Activated naive CD8-positive, alpha-beta T cell treated with anti-CD3 and anti-CD28 coated beads, Interleukin-2, amount 10 ng/mL, durations not matched to agents 7 days and 5 days (primary cell): ENCODE data around the gene SYS1. TPM values are rescaled to one million over a fixed set of nuclear protein-coding genes. Genes with fewer than 3 reads are reported as not detected.

Experiments
- ATAC-seq: fragments of 150-1000 bp; cut with Tn5 transposase; one replicate; pipeline ENCODE4 v1.10.0; 2021; ENCODE audit warnings: low read depth, moderate library complexity
- POLR2A ChIA-PET: fragments of 350-600 bp; sonication (Branson Sonifier 250); formaldehyde crosslinking; loops from one replicate; lab custom pipeline; 2021; ENCODE audit warnings: antibody characterized with exemption; lab: Charles Lee
- DNase-seq: peaks from one replicate; pipeline ENCODE4 v3.0.0; 2021
- H3K27ac Mint-ChIP-seq: one replicate; pipeline ENCODE4 v1.8.0; 2022; ENCODE audit warnings: mild to moderate bottlenecking, mixed read lengths
- H3K27me3 Mint-ChIP-seq: one replicate; pipeline ENCODE4 v1.8.0; 2022; ENCODE audit warnings: mild to moderate bottlenecking, moderate library complexity, mixed read lengths
- H3K36me3 Mint-ChIP-seq: one replicate; pipeline ENCODE4 v1.8.0; 2021; ENCODE audit warnings: mild to moderate bottlenecking, mixed read lengths
- H3K4me1 Mint-ChIP-seq: one replicate; pipeline ENCODE4 v1.8.0; 2021; ENCODE audit warnings: mixed read lengths
- H3K4me3 Mint-ChIP-seq: one replicate; pipeline ENCODE4 v1.8.0; 2022; ENCODE audit warnings: mild to moderate bottlenecking, moderate library complexity, mixed read lengths
- H3K9me3 Mint-ChIP-seq: one replicate; pipeline ENCODE4 v1.8.0; 2021; ENCODE audit warnings: mixed read lengths
- total RNA-seq, 2 experiments: library from RNA; stranded (reverse); gene quantifications; one replicate each; pipeline ENCODE4 v1.2.3, GENCODE V29; 2021

The SYS1 gene
- 10 to 100 TPM; 34.9 to 38.6 TPM for total RNA-seq

- Mint-ChIP-seq H3K36me3 (peaks cover 10% of the 10 kb centered on the region), H3K4me3 (peak within 1 kb of the TSS; percentile 97), H3K27ac (peak within 1 kb of the TSS; percentile 90), H3K27me3 (no peaks in the 10 kb centered on the region), H3K9me3 (no peaks in the 10 kb centered on the region), H3K4me1 (peaks cover 40% of the 10 kb centered on the region)
- POLR2A ChIA-PET, result interaction anchor here (0.5 to 4.0 kb wide), 15 partner anchors 10 to 1772 kb away, joined by 3 to 49 read pairs (median 4); partner anchors contain the start of genes DNTTIP1, IFT52, PIGT and SDC4
- DNase-seq (peak; percentile 97), ATAC-seq (peak; percentile 92)
Observed at GRCh38 chr20:45362804-45363610, at the start of gene SYS1. SYS1 (plus strand) TSS chr20:45363156; CDS start chr20:45363532, 376 bp downstream.

GRCh38 chr20:45313943-45314342, 49.0 kb upstream of the SYS1 start:
- ATAC-seq, result no peak
- Mint-ChIP-seq H3K4me1 (peaks cover 24% of the 10 kb centered on the region), H3K9me3 (no peaks in the 10 kb centered on the region), H3K36me3 (peaks cover 2% of the 10 kb centered on the region), H3K4me3 (no peak overlapping the region), H3K27me3 (peaks cover 49% of the 10 kb centered on the region), H3K27ac (no peak overlapping the region)
- POLR2A ChIA-PET, result no interaction called here
- DNase-seq, result no peak

- Mint-ChIP-seq H3K9me3 (no peaks in the 10 kb centered on the region), H3K27ac (no peak overlapping the region), H3K27me3 (peaks cover 41% of the 10 kb centered on the region), H3K4me3 (peak overlapping the region; percentile 36), H3K36me3 (peaks cover 2% of the 10 kb centered on the region), H3K4me1 (peaks cover 31% of the 10 kb centered on the region)
- ATAC-seq (no peak), DNase-seq (no peak)
- POLR2A ChIA-PET, result interaction anchor here (0.7 kb wide), 1 partner anchor 57 kb away, joined by 3 read pairs; no protein-coding TSS in a partner anchor
Observed at GRCh38 chr20:45315672-45316071, 47.3 kb upstream of the SYS1 start.

- ATAC-seq (no peak), DNase-seq (no peak)
- peak overlapping the region; percentile 52 for H3K4me3 Mint-ChIP-seq
- peaks cover 33% of the 10 kb centered on the region for H3K27me3 Mint-ChIP-seq
- H3K9me3 Mint-ChIP-seq, result no peaks in the 10 kb centered on the region
- POLR2A ChIA-PET, result interaction anchor here (1.0 kb wide), 1 partner anchor 58 kb away, joined by 3 read pairs; no protein-coding TSS in a partner anchor
- no peak overlapping the region for H3K27ac Mint-ChIP-seq
- peaks cover 2% of the 10 kb centered on the region for H3K36me3 Mint-ChIP-seq
- H3K4me1 Mint-ChIP-seq, result peaks cover 34% of the 10 kb centered on the region
Observed at GRCh38 chr20:45316150-45317080, 46.5 kb upstream of the SYS1 start.

- peaks cover 35% of the 10 kb centered on the region for H3K4me1 Mint-ChIP-seq
- peaks cover 27% of the 10 kb centered on the region for H3K27me3 Mint-ChIP-seq
- ATAC-seq, result no peak
- DNase-seq, result no peak
- H3K27ac Mint-ChIP-seq, result peak overlapping the region; percentile 93
- H3K36me3 Mint-ChIP-seq, result peaks cover 2% of the 10 kb centered on the region
- H3K9me3 Mint-ChIP-seq, result no peaks in the 10 kb centered on the region
- POLR2A ChIA-PET, result interaction anchor here (1.0 kb wide), 1 partner anchor 57 kb away, joined by 3 read pairs; no protein-coding TSS in a partner anchor
- H3K4me3 Mint-ChIP-seq, result peak overlapping the region; percentile 71
Observed at GRCh38 chr20:45317826-45318225, 45.1 kb upstream of the SYS1 start.

- Mint-ChIP-seq H3K36me3 (peaks cover 2% of the 10 kb centered on the region), H3K27ac (peak overlapping the region; percentile 93), H3K27me3 (peaks cover 26% of the 10 kb centered on the region), H3K4me1 (peaks cover 36% of the 10 kb centered on the region), H3K4me3 (peak overlapping the region; percentile 71), H3K9me3 (no peaks in the 10 kb centered on the region)
- POLR2A ChIA-PET, result interaction anchor here (0.9 to 1.4 kb wide), 3 partner anchors 31 to 453 kb away, joined by 3 to 6 read pairs (median 3); partner anchors contain the start of gene SYS1
- ATAC-seq (no peak), DNase-seq (no peak)
Observed at GRCh38 chr20:45318386-45318939, 44.5 kb upstream of the SYS1 start.

GRCh38 chr20:45318948-45319347, 44.0 kb upstream of the SYS1 start:
- ATAC-seq (peak; percentile 15), DNase-seq (no peak)
- Mint-ChIP-seq H3K9me3 (no peaks in the 10 kb centered on the region), H3K27ac (peak overlapping the region; percentile 93), H3K4me3 (peak overlapping the region; percentile 71), H3K36me3 (peaks cover 2% of the 10 kb centered on the region), H3K27me3 (peaks cover 21% of the 10 kb centered on the region), H3K4me1 (peaks cover 36% of the 10 kb centered on the region)
- POLR2A ChIA-PET, result interaction anchor here (0.7 to 1.4 kb wide), 4 partner anchors 30 to 452 kb away, joined by 3 to 6 read pairs (median 3); partner anchors contain the start of gene SYS1

- H3K4me3 Mint-ChIP-seq, result peak overlapping the region; percentile 69
- POLR2A ChIA-PET, result interaction anchor here (0.9 to 2.4 kb wide), 4 partner anchors 53 to 470 kb away, joined by 3 to 11 read pairs (median 3); partner anchors contain the start of genes DNTTIP1 and WFDC3
- ATAC-seq (peak; percentile 43), DNase-seq (no peak)
- peaks cover 34% of the 10 kb centered on the region for H3K4me1 Mint-ChIP-seq
- peak overlapping the region; percentile 84 for H3K27ac Mint-ChIP-seq
- no peaks in the 10 kb centered on the region for H3K9me3 Mint-ChIP-seq
- peaks cover 2% of the 10 kb centered on the region for H3K36me3 Mint-ChIP-seq
- H3K27me3 Mint-ChIP-seq, result peaks cover 6% of the 10 kb centered on the region
Observed at GRCh38 chr20:45320948-45321595, 41.9 kb upstream of the SYS1 start.

GRCh38 chr20:45322952-45323383, 40.0 kb upstream of the SYS1 start:
- Mint-ChIP-seq H3K4me1 (peaks cover 26% of the 10 kb centered on the region), H3K36me3 (no peaks in the 10 kb centered on the region), H3K9me3 (no peaks in the 10 kb centered on the region), H3K27ac (no peak overlapping the region), H3K4me3 (no peak overlapping the region), H3K27me3 (no peaks in the 10 kb centered on the region)
- POLR2A ChIA-PET, result interaction anchor here (1.4 kb wide), 1 partner anchor 25 kb away, joined by 4 read pairs; the partner anchor contains the start of gene SDC4
- no peak for DNase-seq
- no peak for ATAC-seq

- no peak overlapping the region for H3K4me3 Mint-ChIP-seq
- H3K4me1 Mint-ChIP-seq, result peaks cover 21% of the 10 kb centered on the region
- no peaks in the 10 kb centered on the region for H3K36me3 Mint-ChIP-seq
- POLR2A ChIA-PET, result interaction anchor here (0.7 to 1.4 kb wide), 3 partner anchors 25 to 646 kb away, joined by 3 to 4 read pairs (median 4); partner anchors contain the start of gene SDC4
- no peak overlapping the region for H3K27ac Mint-ChIP-seq
- no peaks in the 10 kb centered on the region for H3K27me3 Mint-ChIP-seq
- no peaks in the 10 kb centered on the region for H3K9me3 Mint-ChIP-seq
- DNase-seq (no peak), ATAC-seq (no peak)
Observed at GRCh38 chr20:45323731-45324130, 39.2 kb upstream of the SYS1 start.

GRCh38 chr20:45325371-45325770, 37.6 kb upstream of the SYS1 start:
- no peak for DNase-seq
- Mint-ChIP-seq H3K36me3 (no peaks in the 10 kb centered on the region), H3K27me3 (no peaks in the 10 kb centered on the region), H3K27ac (no peak overlapping the region), H3K9me3 (no peaks in the 10 kb centered on the region), H3K4me1 (peaks cover 13% of the 10 kb centered on the region), H3K4me3 (no peak overlapping the region)
- no peak for ATAC-seq
- POLR2A ChIA-PET, result no interaction called here

GRCh38 chr20:45328451-45328850, 34.5 kb upstream of the SYS1 start:
- no peak for ATAC-seq
- POLR2A ChIA-PET, result no interaction called here
- Mint-ChIP-seq H3K36me3 (peaks cover 2% of the 10 kb centered on the region), H3K27me3 (no peaks in the 10 kb centered on the region), H3K9me3 (no peaks in the 10 kb centered on the region), H3K4me3 (no peak overlapping the region), H3K4me1 (no peaks in the 10 kb centered on the region), H3K27ac (no peak overlapping the region)
- DNase-seq, result no peak
